COR-L47 (cell line): ENCODE results near the gene NCOA1.
"Not testable (repeated sequence)": the region's sequence is repeated elsewhere in the genome, so short reads cannot be mapped to it uniquely, and the experiment has no call there.

Experiments used
- DNase-seq: peaks from one replicate; lab custom pipeline; 2025; lab: John Stamatoyannopoulos, UW

The NCOA1 gene

GRCh38 chr2:24477229-24477628 lies 13.8 kb upstream of the NCOA1 start:
- DNase-seq: no peak

- no peak for DNase-seq
Observed at GRCh38 chr2:24478243-24478642, 12.8 kb upstream of the NCOA1 start.

- DNase-seq: no peak
Observed at GRCh38 chr2:24480245-24480644, 10.8 kb upstream of the NCOA1 start.

- no peak for DNase-seq
Observed at GRCh38 chr2:24482251-24482971, 8.6 kb upstream of the NCOA1 start.

GRCh38 chr2:24482972-24483300 lies 8.1 kb upstream of the NCOA1 start:
- no peak for DNase-seq

GRCh38 chr2:24484677-24485076 lies 6.4 kb upstream of the NCOA1 start:
- DNase-seq: not testable (repeated sequence)

- no peak for DNase-seq
Observed at GRCh38 chr2:24485197-24485596, 5.9 kb upstream of the NCOA1 start.

- DNase-seq: no peak
Observed at GRCh38 chr2:24486636-24487205, 4.3 kb upstream of the NCOA1 start.

GRCh38 chr2:24489465-24490180 lies 1.4 kb upstream of the NCOA1 start:
- DNase-seq: no peak

GRCh38 chr2:24490181-24490689 lies 819 bp upstream of the NCOA1 start:
- DNase-seq: no peak

GRCh38 chr2:24491542-24492420 lies 727 bp downstream of the NCOA1 start:
- DNase-seq: peak; percentile 67

GRCh38 chr2:24492421-24493279 lies 1.6 kb downstream of the NCOA1 start:
- DNase-seq: no peak

GRCh38 chr2:24493713-24494112 lies 2.7 kb downstream of the NCOA1 start:
- DNase-seq: no peak

- DNase-seq: no peak
Observed at GRCh38 chr2:24494410-24494809, 3.4 kb downstream of the NCOA1 start.

GRCh38 chr2:24495451-24495850 lies 4.4 kb downstream of the NCOA1 start:
- no peak for DNase-seq

- DNase-seq: no peak
Observed at GRCh38 chr2:24496959-24497358, 5.9 kb downstream of the NCOA1 start.

GRCh38 chr2:24497685-24498084 lies 6.6 kb downstream of the NCOA1 start:
- no peak for DNase-seq

- DNase-seq: no peak
Observed at GRCh38 chr2:24498121-24498520, 7.1 kb downstream of the NCOA1 start.

- no peak for DNase-seq
Observed at GRCh38 chr2:24501813-24502212, 10.8 kb downstream of the NCOA1 start.

- no peak for DNase-seq
Observed at GRCh38 chr2:24505534-24506275, 14.7 kb downstream of the NCOA1 start.

- DNase-seq: no peak
Observed at GRCh38 chr2:24507549-24507948, 16.5 kb downstream of the NCOA1 start.
